RWPE2 (cell line): ENCODE results near the gene GDF15.

Experiments
- ATAC-seq: fragments of 200-7000 bp; cut with Tn5 transposase; 3 replicates; pipeline ENCODE4 v1.9.1; 2021; ENCODE audit warnings: low read depth
- DNase-seq: peaks from one replicate; pipeline ENCODE4 v3.0.0-alpha.2; 2020; ENCODE audit warnings: low spot score
- H3K27ac ChIP-seq: fragments of 450-650 bp; 2 replicates; pipeline ENCODE4 v1.5.1; 2017; ENCODE audit warnings: mild to moderate bottlenecking; ENCODE audit not compliant: poor library complexity, severe bottlenecking
- H3K27me3 ChIP-seq: fragments of 250-450 bp; sonication (Bioruptor Pico); 2 replicates; pipeline ENCODE4 v1.5.1; 2021; ENCODE audit warnings: mild to moderate bottlenecking, moderate library complexity; ENCODE audit not compliant: insufficient read depth, poor library complexity, severe bottlenecking
- H3K36me3 ChIP-seq: fragments of 250-450 bp; sonication (Bioruptor Pico); 2 replicates; pipeline ENCODE4 v1.5.1; 2020; ENCODE audit warnings: low read depth, mild to moderate bottlenecking, moderate library complexity
- H3K4me1 ChIP-seq: fragments of 250-450 bp; sonication (Bioruptor Pico); 2 replicates; pipeline ENCODE4 v1.5.1; 2021; ENCODE audit warnings: mild to moderate bottlenecking, moderate library complexity; ENCODE audit not compliant: insufficient read depth, poor library complexity, severe bottlenecking
- H3K4me3 ChIP-seq: fragments of 250-450 bp; sonication (Bioruptor Pico); 2 replicates; pipeline ENCODE4 v1.5.1; 2021; ENCODE audit warnings: mild to moderate bottlenecking, moderate library complexity; ENCODE audit not compliant: severe bottlenecking
- H3K9me3 ChIP-seq: fragments of 250-450 bp; sonication (Bioruptor Pico); 2 replicates; pipeline ENCODE4 v1.5.1; 2021; ENCODE audit warnings: mild to moderate bottlenecking, moderate library complexity; ENCODE audit not compliant: severe bottlenecking
- CTCF ChIP-seq: fragments of 450-650 bp; IDR thresholded peaks from one replicate; pipeline ENCODE4 v1.5.1; 2017; ENCODE audit warnings: mild to moderate bottlenecking, moderate library complexity; ENCODE audit not compliant: poor library complexity, severe bottlenecking

The GDF15 gene

GRCh38 chr19:18388100-18388959 lies 2.4 kb downstream of the GDF15 start:
- DNase-seq (no peak), ATAC-seq (peak; percentile 32; the same call in 1 of the 3 replicates)
- Histone ChIP-seq H3K36me3 (peaks cover 19% of the 10 kb centered on the region), H3K27ac (no peak overlapping the region), H3K4me3 (peak overlapping the region; percentile 10), H3K9me3 (no peaks in the 10 kb centered on the region), H3K4me1 (peaks cover 14% of the 10 kb centered on the region), H3K27me3 (no peaks in the 10 kb centered on the region)
- TF ChIP-seq CTCF, result peak; percentile 94

- H3K27me3 ChIP-seq, result no peaks in the 10 kb centered on the region
- ATAC-seq, result no peak
- no peak overlapping the region for H3K4me3 ChIP-seq
- no peak for TF ChIP-seq CTCF
- H3K27ac ChIP-seq, result no peak overlapping the region
- DNase-seq, result no peak
- peaks cover 14% of the 10 kb centered on the region for H3K4me1 ChIP-seq
- H3K9me3 ChIP-seq, result no peaks in the 10 kb centered on the region
- H3K36me3 ChIP-seq, result peaks cover 19% of the 10 kb centered on the region
Measured at GRCh38 chr19:18388960-18389725, 3.2 kb downstream of the GDF15 start.

GRCh38 chr19:18389726-18390064 lies 3.7 kb downstream of the GDF15 start:
- Histone ChIP-seq H3K4me3 (no peak overlapping the region), H3K27me3 (no peaks in the 10 kb centered on the region), H3K4me1 (peaks cover 14% of the 10 kb centered on the region), H3K36me3 (peaks cover 19% of the 10 kb centered on the region), H3K9me3 (no peaks in the 10 kb centered on the region), H3K27ac (no peak overlapping the region)
- ATAC-seq, result no peak
- TF ChIP-seq CTCF, result no peak
- DNase-seq, result no peak

- TF ChIP-seq CTCF, result no peak
- no peak overlapping the region for H3K27ac ChIP-seq
- H3K27me3 ChIP-seq, result no peaks in the 10 kb centered on the region
- no peaks in the 10 kb centered on the region for H3K9me3 ChIP-seq
- peaks cover 19% of the 10 kb centered on the region for H3K36me3 ChIP-seq
- ATAC-seq (no peak), DNase-seq (no peak)
- H3K4me3 ChIP-seq, result no peak overlapping the region
- peaks cover 13% of the 10 kb centered on the region for H3K4me1 ChIP-seq
Measured at GRCh38 chr19:18390065-18390907, 4.3 kb downstream of the GDF15 start.
